ENCODE measurements around the gene EVC.
"Not testable (repeated sequence)": the region's sequence is repeated elsewhere in the genome, so short reads cannot be mapped to it uniquely, and the experiment has no call there.

EVC gene

GRCh38 chr4:5804656-5805055, 93.7 kb downstream of the EVC start:
- DNase-seq (ENCODE audit: low read depth, low spot score): no peak
- Histone ChIP-seq H3K4me3 (no peak overlapping the region), H3K36me3 (ENCODE audit: insufficient read depth, low read length) (no peaks in the 10 kb centered on the region; the same call in 1 of the 2 replicates), H3K27ac (no peak overlapping the region), H3K9me3 (ENCODE audit: low read depth, low read length) (no peaks in the 10 kb centered on the region), H3K9ac (ENCODE audit: insufficient read length) (no peak overlapping the region)
- TF ChIP-seq FOXP2 (optimal IDR thresholded peaks at IDR 0.05; ENCODE audit: control extremely low read depth, extremely low read length, insufficient read depth) (no peak), POLR2AphosphoS5 (IDR thresholded peaks at IDR 0.05; ENCODE audit: borderline replicate concordance, low read depth, low read length) (no peak), EZH2 (IDR thresholded peaks at IDR 0.05) (no peak)

- H3K4me3 ChIP-seq: no peak overlapping the region
- TF ChIP-seq EZH2 (IDR thresholded peaks at IDR 0.05) (no peak), FOXP2 (optimal IDR thresholded peaks at IDR 0.05; ENCODE audit: control extremely low read depth, extremely low read length, insufficient read depth) (no peak), POLR2AphosphoS5 (IDR thresholded peaks at IDR 0.05; ENCODE audit: borderline replicate concordance, low read depth, low read length) (no peak)
- DNase-seq (ENCODE audit: low read depth, low spot score): no peak
- H3K9ac ChIP-seq (ENCODE audit: insufficient read length): no peak overlapping the region
- peaks cover 1% of the 10 kb centered on the region; the same call in 1 of the 2 replicates for H3K36me3 ChIP-seq (ENCODE audit: insufficient read depth, low read length)
- H3K9me3 ChIP-seq (ENCODE audit: low read depth, low read length): no peaks in the 10 kb centered on the region
- no peak overlapping the region for H3K27ac ChIP-seq
Measured at GRCh38 chr4:5805270-5805669, 94.3 kb downstream of the EVC start.

GRCh38 chr4:5808081-5808741, 97.2 kb downstream of the EVC start:
- no peak for DNase-seq (ENCODE audit: low read depth, low spot score)
- Histone ChIP-seq H3K36me3 (ENCODE audit: insufficient read depth, low read length) (peaks cover 7% of the 10 kb centered on the region; the same call in 1 of the 2 replicates), H3K9me3 (ENCODE audit: low read depth, low read length) (no peaks in the 10 kb centered on the region), H3K4me3 (no peak overlapping the region), H3K27ac (no peak overlapping the region), H3K9ac (ENCODE audit: insufficient read length) (no peak overlapping the region)
- TF ChIP-seq EZH2 (IDR thresholded peaks at IDR 0.05): no peak
- TF ChIP-seq FOXP2 (optimal IDR thresholded peaks at IDR 0.05; ENCODE audit: control extremely low read depth, extremely low read length, insufficient read depth): no peak

DNA sequence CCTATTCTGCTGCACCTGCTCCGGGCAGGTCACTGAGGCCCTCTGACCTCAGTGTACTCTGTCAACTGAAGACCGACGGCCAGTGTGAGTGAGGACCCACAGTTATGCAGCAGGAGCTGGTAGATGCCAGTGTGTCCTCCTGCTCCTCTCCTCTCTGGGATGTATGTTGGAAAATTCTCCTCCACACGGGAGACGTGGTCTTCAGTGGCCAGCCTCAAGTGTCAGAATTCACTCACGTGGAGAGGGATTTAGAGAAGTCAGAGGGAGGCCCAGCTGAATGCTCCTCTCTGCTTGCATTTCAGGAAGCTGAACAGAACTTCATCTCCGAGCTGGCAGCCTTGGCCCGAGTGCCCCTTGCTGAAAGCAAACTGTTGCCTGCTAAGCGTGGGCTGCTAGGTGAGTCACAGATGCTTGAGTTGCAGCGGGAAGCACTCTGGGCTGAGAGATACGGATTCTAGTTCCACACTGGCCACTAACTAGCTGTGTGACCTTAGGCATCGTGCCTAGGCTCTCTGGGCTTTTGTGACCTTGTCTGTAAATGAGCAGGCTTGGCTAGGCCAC, 98.3 kb downstream of the EVC start:
- TF ChIP-seq EZH2 (IDR thresholded peaks at IDR 0.05): no peak
- TF ChIP-seq FOXP2 (optimal IDR thresholded peaks at IDR 0.05; ENCODE audit: control extremely low read depth, extremely low read length, insufficient read depth): no peak
- no peak for TF ChIP-seq POLR2AphosphoS5 (IDR thresholded peaks at IDR 0.05; ENCODE audit: borderline replicate concordance, low read depth, low read length)
- no peak for DNase-seq (ENCODE audit: low read depth, low spot score)
- H3K27ac ChIP-seq: no peak overlapping the region
- H3K4me3 ChIP-seq: no peak overlapping the region
- H3K9me3 ChIP-seq (ENCODE audit: low read depth, low read length): no peaks in the 10 kb centered on the region
- peaks cover 7% of the 10 kb centered on the region; the same call in 1 of the 2 replicates for H3K36me3 ChIP-seq (ENCODE audit: insufficient read depth, low read length)
- no peak overlapping the region for H3K9ac ChIP-seq (ENCODE audit: insufficient read length)

GRCh38 chr4:5810151-5810550, 99.2 kb downstream of the EVC start:
- Histone ChIP-seq H3K36me3 (ENCODE audit: insufficient read depth, low read length) (peaks cover 7% of the 10 kb centered on the region; the same call in 1 of the 2 replicates), H3K27ac (no peak overlapping the region), H3K4me3 (no peak overlapping the region), H3K9ac (ENCODE audit: insufficient read length) (no peak overlapping the region), H3K9me3 (ENCODE audit: low read depth, low read length) (no peaks in the 10 kb centered on the region)
- TF ChIP-seq FOXP2 (optimal IDR thresholded peaks at IDR 0.05; ENCODE audit: control extremely low read depth, extremely low read length, insufficient read depth) (no peak), POLR2AphosphoS5 (IDR thresholded peaks at IDR 0.05; ENCODE audit: borderline replicate concordance, low read depth, low read length) (no peak), EZH2 (IDR thresholded peaks at IDR 0.05) (no peak)
- DNase-seq (ENCODE audit: low read depth, low spot score): no peak

- no peak for DNase-seq (ENCODE audit: low read depth, low spot score)
- no peak overlapping the region for H3K27ac ChIP-seq
- H3K36me3 ChIP-seq (ENCODE audit: insufficient read depth, low read length): peaks cover 7% of the 10 kb centered on the region; the same call in 1 of the 2 replicates
- H3K4me3 ChIP-seq: no peak overlapping the region
- H3K9me3 ChIP-seq (ENCODE audit: low read depth, low read length): no peaks in the 10 kb centered on the region
- H3K9ac ChIP-seq (ENCODE audit: insufficient read length): no peak overlapping the region
- TF ChIP-seq POLR2AphosphoS5 (IDR thresholded peaks at IDR 0.05; ENCODE audit: borderline replicate concordance, low read depth, low read length) (no peak), FOXP2 (optimal IDR thresholded peaks at IDR 0.05; ENCODE audit: control extremely low read depth, extremely low read length, insufficient read depth) (no peak), EZH2 (IDR thresholded peaks at IDR 0.05) (no peak)
Measured at GRCh38 chr4:5810770-5811430, 99.9 kb downstream of the EVC start.

DNA sequence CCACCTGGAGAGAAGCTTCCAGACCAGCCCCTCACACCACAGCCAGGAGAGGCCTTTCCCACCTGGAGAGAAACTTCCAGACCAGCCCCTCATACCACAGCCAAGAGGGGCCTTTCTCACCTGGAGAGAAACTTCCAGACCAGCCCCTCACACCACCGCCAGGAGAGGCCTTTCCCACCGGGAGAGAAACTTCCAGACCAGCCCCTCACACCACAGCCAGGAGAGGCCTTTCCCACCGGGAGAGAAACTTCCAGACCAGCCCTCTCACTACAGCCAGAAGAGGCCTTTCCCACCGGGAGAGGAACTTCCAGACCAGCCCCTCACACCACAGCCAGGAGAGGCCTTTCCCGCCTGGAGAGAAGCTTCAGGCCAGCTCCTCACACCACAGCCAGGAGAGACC, 101.1 kb downstream of the EVC start:
- H3K9ac ChIP-seq (ENCODE audit: insufficient read length); DNase-seq (ENCODE audit: low read depth, low spot score); H3K36me3 ChIP-seq (ENCODE audit: insufficient read depth, low read length); H3K4me3 ChIP-seq; H3K27ac ChIP-seq; H3K9me3 ChIP-seq (ENCODE audit: low read depth, low read length): not testable (repeated sequence)

GRCh38 chr4:5812506-5813229, 101.7 kb downstream of the EVC start:
- Histone ChIP-seq H3K9me3 (ENCODE audit: low read depth, low read length) (no peaks in the 10 kb centered on the region), H3K4me3 (no peak overlapping the region), H3K36me3 (ENCODE audit: insufficient read depth, low read length) (peaks cover 7% of the 10 kb centered on the region; the same call in 1 of the 2 replicates), H3K9ac (ENCODE audit: insufficient read length) (no peak overlapping the region), H3K27ac (no peak overlapping the region)
- DNase-seq (ENCODE audit: low read depth, low spot score): peak; percentile 32
- TF ChIP-seq POLR2AphosphoS5 (IDR thresholded peaks at IDR 0.05; ENCODE audit: borderline replicate concordance, low read depth, low read length): no peak
- no peak for TF ChIP-seq EZH2 (IDR thresholded peaks at IDR 0.05)
- TF ChIP-seq FOXP2 (optimal IDR thresholded peaks at IDR 0.05; ENCODE audit: control extremely low read depth, extremely low read length, insufficient read depth): no peak
